ENCODE results near the gene LPIN1. TPM values are rescaled to one million over a fixed set of nuclear protein-coding genes. Genes with fewer than 3 reads are reported as not detected.

LPIN1 gene
- total and polyA plus RNA-seq, 2 of the 13 experiments (the other 11 are each of a cell fraction or from before 2014, with no cell fraction given): 9.7 to 19.4 TPM

DNA sequence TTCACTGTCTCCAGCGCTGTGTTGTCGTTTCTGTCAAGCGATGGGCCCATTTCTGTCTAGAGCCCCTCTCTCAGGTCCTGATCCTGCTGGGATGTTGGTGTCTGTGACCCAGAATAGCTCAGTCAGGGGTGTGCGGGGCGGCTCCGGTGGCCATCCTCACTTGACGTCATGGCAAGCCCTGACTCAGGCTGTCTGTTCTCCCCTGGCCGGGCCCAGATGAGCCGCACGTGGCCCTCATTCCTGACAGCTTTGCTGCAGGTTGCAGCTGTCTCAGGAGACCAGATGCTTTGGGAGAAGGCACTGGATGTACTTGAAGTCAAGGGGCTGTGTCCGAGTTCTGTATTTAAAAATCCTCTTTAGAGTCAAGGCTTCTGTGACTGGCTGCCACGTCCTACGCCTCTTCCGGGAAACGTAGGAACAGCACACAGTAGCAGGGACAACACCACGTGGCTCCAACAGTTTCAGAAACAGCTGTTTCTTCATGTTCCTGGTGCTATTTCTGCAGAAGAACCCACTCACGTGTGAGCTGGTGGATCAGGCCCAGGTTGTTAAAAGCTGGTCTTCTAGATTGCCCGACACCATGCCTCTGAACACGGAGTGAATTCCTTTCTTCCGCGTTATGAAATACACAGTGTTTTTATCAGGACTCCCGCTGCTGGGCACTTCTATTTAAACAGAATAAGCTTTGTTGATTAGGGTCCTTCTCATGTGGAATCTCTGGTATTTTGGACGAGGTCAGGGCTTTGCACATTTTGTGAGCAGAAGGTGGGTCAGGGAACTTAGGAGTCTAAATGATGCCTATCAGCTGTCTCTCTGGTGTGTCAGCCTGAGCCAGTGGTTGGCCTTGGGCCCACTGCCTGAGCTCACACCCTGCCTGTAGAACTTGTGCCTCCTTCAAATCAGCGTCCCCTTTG, 48.2 kb upstream of the LPIN1 start (continued):
- TF ChIP-seq, protein P1, sequence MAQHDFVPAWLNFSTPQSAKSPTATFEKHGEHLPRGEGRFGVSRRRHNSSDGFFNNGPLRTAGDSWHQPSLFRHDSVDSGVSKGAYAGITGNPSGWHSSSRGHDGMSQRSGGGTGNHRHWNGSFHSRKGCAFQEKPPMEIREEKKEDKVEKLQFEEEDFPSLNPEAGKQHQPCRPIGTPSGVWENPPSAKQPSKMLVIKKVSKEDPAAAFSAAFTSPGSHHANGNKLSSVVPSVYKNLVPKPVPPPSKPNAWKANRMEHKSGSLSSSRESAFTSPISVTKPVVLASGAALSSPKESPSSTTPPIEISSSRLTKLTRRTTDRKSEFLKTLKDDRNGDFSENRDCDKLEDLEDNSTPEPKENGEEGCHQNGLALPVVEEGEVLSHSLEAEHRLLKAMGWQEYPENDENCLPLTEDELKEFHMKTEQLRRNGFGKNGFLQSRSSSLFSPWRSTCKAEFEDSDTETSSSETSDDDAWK (CRISPR knock-in tag; IDR thresholded peaks at IDR 0.05): no peak
- TF ChIP-seq ZBTB42 (CRISPR knock-in tag; IDR thresholded peaks at IDR 0.05) (no peak), SMYD3 (CRISPR knock-in tag; IDR thresholded peaks at IDR 0.05) (no peak), NR2F2 (IDR thresholded peaks at IDR 0.05; ENCODE audit: borderline replicate concordance, low read depth) (no peak), SNAI1 (CRISPR knock-in tag; IDR thresholded peaks at IDR 0.05; ENCODE audit: borderline replicate concordance) (no peak), CEBPG (CRISPR knock-in tag; IDR thresholded peaks at IDR 0.05) (no peak), ZNF225 (CRISPR knock-in tag; IDR thresholded peaks at IDR 0.05) (no peak), XBP1 (CRISPR knock-in tag; IDR thresholded peaks at IDR 0.05) (no peak)
- TF ChIP-seq, protein P2, sequence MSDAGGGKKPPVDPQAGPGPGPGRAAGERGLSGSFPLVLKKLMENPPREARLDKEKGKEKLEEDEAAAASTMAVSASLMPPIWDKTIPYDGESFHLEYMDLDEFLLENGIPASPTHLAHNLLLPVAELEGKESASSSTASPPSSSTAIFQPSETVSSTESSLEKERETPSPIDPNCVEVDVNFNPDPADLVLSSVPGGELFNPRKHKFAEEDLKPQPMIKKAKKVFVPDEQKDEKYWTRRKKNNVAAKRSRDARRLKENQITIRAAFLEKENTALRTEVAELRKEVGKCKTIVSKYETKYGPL (CRISPR knock-in tag; IDR thresholded peaks at IDR 0.05): no peak
- TF ChIP-seq, protein P3, sequence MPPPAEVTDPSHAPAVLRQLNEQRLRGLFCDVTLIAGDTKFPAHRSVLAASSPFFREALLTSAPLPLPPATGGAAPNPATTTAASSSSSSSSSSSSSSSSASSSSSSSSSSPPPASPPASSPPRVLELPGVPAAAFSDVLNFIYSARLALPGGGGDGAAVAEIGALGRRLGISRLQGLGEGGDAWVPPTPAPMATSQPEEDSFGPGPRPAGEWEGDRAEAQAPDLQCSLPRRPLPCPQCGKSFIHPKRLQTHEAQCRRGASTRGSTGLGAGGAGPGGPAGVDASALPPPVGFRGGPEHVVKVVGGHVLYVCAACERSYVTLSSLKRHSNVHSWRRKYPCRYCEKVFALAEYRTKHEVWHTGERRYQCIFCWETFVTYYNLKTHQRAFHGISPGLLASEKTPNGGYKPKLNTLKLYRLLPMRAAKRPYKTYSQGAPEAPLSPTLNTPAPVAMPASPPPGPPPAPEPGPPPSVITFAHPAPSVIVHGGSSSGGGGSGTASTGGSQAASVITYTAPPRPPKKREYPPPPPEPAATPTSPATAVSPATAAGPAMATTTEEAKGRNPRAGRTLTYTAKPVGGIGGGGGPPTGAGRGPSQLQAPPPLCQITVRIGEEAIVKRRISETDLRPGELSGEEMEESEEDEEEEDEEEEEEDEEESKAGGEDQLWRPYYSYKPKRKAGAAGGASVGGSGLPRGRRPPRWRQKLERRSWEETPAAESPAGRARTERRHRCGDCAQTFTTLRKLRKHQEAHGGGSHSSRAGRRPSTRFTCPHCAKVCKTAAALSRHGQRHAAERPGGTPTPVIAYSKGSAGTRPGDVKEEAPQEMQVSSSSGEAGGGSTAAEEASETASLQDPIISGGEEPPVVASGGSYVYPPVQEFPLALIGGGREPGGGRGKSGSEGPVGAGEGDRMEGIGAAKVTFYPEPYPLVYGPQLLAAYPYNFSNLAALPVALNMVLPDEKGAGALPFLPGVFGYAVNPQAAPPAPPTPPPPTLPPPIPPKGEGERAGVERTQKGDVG (CRISPR knock-in tag; IDR thresholded peaks at IDR 0.05; ENCODE audit: borderline replicate concordance): no peak
- TF ChIP-seq, protein P4, sequence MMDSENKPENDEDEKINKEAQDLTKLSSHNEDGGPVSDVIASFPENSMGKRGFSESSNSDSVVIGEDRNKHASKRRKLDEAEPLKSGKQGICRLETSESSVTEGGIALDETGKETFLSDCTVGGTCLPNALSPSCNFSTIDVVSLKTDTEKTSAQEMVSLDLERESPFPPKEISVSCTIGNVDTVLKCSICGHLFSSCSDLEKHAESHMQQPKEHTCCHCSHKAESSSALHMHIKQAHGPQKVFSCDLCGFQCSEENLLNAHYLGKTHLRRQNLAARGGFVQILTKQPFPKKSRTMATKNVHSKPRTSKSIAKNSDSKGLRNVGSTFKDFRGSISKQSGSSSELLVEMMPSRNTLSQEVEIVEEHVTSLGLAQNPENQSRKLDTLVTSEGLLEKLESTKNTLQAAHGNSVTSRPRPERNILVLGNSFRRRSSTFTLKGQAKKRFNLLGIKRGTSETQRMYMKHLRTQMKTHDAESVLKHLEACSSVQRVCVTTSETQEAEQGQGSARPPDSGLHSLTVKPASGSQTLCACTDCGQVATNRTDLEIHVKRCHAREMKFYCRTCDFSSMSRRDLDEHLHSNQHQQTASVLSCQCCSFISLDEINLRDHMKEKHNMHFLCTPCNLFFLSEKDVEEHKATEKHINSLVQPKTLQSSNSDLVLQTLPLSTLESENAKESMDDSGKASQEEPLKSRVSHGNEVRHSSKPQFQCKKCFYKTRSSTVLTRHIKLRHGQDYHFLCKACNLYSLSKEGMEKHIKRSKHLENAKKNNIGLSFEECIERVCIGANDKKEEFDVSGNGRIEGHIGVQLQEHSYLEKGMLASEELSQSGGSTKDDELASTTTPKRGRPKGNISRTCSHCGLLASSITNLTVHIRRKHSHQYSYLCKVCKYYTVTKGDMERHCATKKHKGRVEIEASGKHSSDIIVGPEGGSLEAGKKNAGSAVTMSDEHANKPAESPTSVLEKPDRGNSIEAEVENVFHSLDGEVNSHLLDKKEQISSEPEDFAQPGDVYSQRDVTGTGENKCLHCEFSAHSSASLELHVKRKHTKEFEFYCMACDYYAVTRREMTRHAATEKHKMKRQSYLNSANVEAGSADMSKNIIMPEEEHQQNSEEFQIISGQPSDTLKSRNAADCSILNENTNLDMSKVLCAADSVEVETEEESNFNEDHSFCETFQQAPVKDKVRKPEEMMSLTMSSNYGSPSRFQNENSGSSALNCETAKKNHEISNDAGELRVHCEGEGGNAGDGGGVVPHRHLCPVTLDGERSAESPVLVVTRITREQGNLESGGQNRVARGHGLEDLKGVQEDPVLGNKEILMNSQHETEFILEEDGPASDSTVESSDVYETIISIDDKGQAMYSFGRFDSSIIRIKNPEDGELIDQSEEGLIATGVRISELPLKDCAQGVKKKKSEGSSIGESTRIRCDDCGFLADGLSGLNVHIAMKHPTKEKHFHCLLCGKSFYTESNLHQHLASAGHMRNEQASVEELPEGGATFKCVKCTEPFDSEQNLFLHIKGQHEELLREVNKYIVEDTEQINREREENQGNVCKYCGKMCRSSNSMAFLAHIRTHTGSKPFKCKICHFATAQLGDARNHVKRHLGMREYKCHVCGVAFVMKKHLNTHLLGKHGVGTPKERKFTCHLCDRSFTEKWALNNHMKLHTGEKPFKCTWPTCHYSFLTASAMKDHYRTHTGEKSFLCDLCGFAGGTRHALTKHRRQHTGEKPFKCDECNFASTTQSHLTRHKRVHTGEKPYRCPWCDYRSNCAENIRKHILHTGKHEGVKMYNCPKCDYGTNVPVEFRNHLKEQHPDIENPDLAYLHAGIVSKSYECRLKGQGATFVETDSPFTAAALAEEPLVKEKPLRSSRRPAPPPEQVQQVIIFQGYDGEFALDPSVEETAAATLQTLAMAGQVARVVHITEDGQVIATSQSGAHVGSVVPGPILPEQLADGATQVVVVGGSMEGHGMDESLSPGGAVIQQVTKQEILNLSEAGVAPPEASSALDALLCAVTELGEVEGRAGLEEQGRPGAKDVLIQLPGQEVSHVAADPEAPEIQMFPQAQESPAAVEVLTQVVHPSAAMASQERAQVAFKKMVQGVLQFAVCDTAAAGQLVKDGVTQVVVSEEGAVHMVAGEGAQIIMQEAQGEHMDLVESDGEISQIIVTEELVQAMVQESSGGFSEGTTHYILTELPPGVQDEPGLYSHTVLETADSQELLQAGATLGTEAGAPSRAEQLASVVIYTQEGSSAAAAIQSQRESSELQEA (CRISPR knock-in tag; IDR thresholded peaks at IDR 0.05; ENCODE audit: not compliant biosample characterization): no peak
- TF ChIP-seq, protein P5, sequence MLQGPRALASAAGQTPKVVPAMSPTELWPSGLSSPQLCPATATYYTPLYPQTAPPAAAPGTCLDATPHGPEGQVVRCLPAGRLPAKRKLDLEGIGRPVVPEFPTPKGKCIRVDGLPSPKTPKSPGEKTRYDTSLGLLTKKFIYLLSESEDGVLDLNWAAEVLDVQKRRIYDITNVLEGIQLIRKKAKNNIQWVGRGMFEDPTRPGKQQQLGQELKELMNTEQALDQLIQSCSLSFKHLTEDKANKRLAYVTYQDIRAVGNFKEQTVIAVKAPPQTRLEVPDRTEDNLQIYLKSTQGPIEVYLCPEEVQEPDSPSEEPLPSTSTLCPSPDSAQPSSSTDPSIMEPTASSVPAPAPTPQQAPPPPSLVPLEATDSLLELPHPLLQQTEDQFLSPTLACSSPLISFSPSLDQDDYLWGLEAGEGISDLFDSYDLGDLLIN (CRISPR knock-in tag; IDR thresholded peaks at IDR 0.05; ENCODE audit: borderline replicate concordance): no peak
